Upper lobe of right lung (tissue), 1 donor: Measurements from ENCODE around the gene MFN1. TPM values are rescaled to one million over a fixed set of nuclear protein-coding genes. Genes with fewer than 3 reads are reported as not detected.

Source experiments
- ATAC-seq: fragments of 200-7000 bp; cut with Tn5 transposase; one replicate; pipeline ENCODE4 v1.9.1; 2020; ENCODE audit warnings: mild to moderate bottlenecking, moderate library complexity
- DNase-seq: peaks from one replicate; pipeline ENCODE4 v3.0.0-alpha.2; 2020
- H3K27ac ChIP-seq: fragments of 200-600 bp; one replicate; pipeline ENCODE4 v1.8.0; 2022
- H3K27me3 ChIP-seq: fragments of 200-600 bp; one replicate; pipeline ENCODE4 v1.8.0; 2022; ENCODE audit warnings: mild to moderate bottlenecking
- H3K36me3 ChIP-seq: fragments of 200-600 bp; one replicate; pipeline ENCODE4 v1.8.0; 2022
- H3K4me1 ChIP-seq: fragments of 200-600 bp; one replicate; pipeline ENCODE4 v1.8.0; 2022
- H3K4me3 ChIP-seq: fragments of 200-600 bp; one replicate; pipeline ENCODE4 v1.8.0; 2022; ENCODE audit warnings: mild to moderate bottlenecking
- H3K9me3 ChIP-seq: fragments of 200-600 bp; one replicate; pipeline ENCODE4 v1.8.0; 2022
- CTCF ChIP-seq: fragments of 200-600 bp; IDR thresholded peaks from one replicate; pipeline ENCODE4 v1.8.0; 2022; ENCODE audit warnings: antibody characterized with exemption
- intact Hi-C: fragments of 100-400 bp; cut with DNase I; formaldehyde crosslinking; loops from one replicate; pipeline ENCODE4 v1.11.0; 2022
- total RNA-seq: library from RNA; stranded (reverse); fragmentation: NEBNext Ultra II Directional; extraction: Animal tissue kit (Norgen Biotek cat#: 25700); gene quantifications from one replicate; pipeline ENCODE4 v1.2.1, GENCODE V29; 2021
- donor health status: DM: no; HTN: yes; CAD: no; lungs with severe emphysema.

MFN1 gene
- total RNA-seq, 1 donor from 2014 or later = 48.3 TPM

- DNase-seq = no peak
- no peak overlapping the region for H3K4me3 ChIP-seq
- H3K36me3 ChIP-seq = peaks cover 53% of the 10 kb centered on the region
- no peak for ATAC-seq
- H3K27me3 ChIP-seq = no peaks in the 10 kb centered on the region
- H3K27ac ChIP-seq = no peak overlapping the region
- TF ChIP-seq CTCF = no peak
- H3K4me1 ChIP-seq = no peaks in the 10 kb centered on the region
- intact Hi-C loops = no loop called here
- no peaks in the 10 kb centered on the region for H3K9me3 ChIP-seq
Measured at GRCh38 chr3:179410999-179411398, 63.5 kb downstream of the MFN1 start.

GRCh38 chr3:179414804-179415203 lies 67.3 kb downstream of the MFN1 start:
- H3K27me3 ChIP-seq = no peaks in the 10 kb centered on the region
- intact Hi-C loops = no loop called here
- no peak overlapping the region for H3K4me3 ChIP-seq
- no peak for DNase-seq
- ATAC-seq = no peak
- no peaks in the 10 kb centered on the region for H3K9me3 ChIP-seq
- H3K36me3 ChIP-seq = peaks cover 54% of the 10 kb centered on the region
- H3K4me1 ChIP-seq = no peaks in the 10 kb centered on the region
- no peak overlapping the region for H3K27ac ChIP-seq
- TF ChIP-seq CTCF = no peak

GRCh38 chr3:179415377-179415776 lies 67.9 kb downstream of the MFN1 start:
- no peak for DNase-seq
- intact Hi-C loops = no loop called here
- no peak for ATAC-seq
- peaks cover 49% of the 10 kb centered on the region for H3K36me3 ChIP-seq
- H3K27ac ChIP-seq = no peak overlapping the region
- H3K9me3 ChIP-seq = no peaks in the 10 kb centered on the region
- no peaks in the 10 kb centered on the region for H3K27me3 ChIP-seq
- no peaks in the 10 kb centered on the region for H3K4me1 ChIP-seq
- H3K4me3 ChIP-seq = no peak overlapping the region
- TF ChIP-seq CTCF = no peak

GRCh38 chr3:179416681-179417080 lies 69.2 kb downstream of the MFN1 start:
- Histone ChIP-seq H3K36me3 (peaks cover 47% of the 10 kb centered on the region), H3K27ac (no peak overlapping the region), H3K9me3 (no peaks in the 10 kb centered on the region), H3K27me3 (no peaks in the 10 kb centered on the region), H3K4me1 (no peaks in the 10 kb centered on the region), H3K4me3 (no peak overlapping the region)
- ATAC-seq = no peak
- DNase-seq = no peak
- no peak for TF ChIP-seq CTCF
- intact Hi-C loops = no loop called here

- Histone ChIP-seq H3K9me3 (no peaks in the 10 kb centered on the region), H3K27ac (no peak overlapping the region), H3K4me1 (no peaks in the 10 kb centered on the region), H3K4me3 (no peak overlapping the region), H3K27me3 (no peaks in the 10 kb centered on the region), H3K36me3 (peaks cover 39% of the 10 kb centered on the region)
- no peak for DNase-seq
- no peak for ATAC-seq
- intact Hi-C loops = no loop called here
- TF ChIP-seq CTCF = no peak
Measured at GRCh38 chr3:179418610-179419009, 71.1 kb downstream of the MFN1 start.

- ATAC-seq = peak; percentile 82
- H3K4me3 ChIP-seq = no peak overlapping the region
- intact Hi-C loops = loop anchor here (5.0 kb wide), 1 partner anchor 136 kb away; no protein-coding TSS in a partner anchor
- no peaks in the 10 kb centered on the region for H3K27me3 ChIP-seq
- peaks cover 50% of the 10 kb centered on the region for H3K36me3 ChIP-seq
- no peaks in the 10 kb centered on the region for H3K4me1 ChIP-seq
- peak; percentile 58 for TF ChIP-seq CTCF
- no peak overlapping the region for H3K27ac ChIP-seq
- DNase-seq = no peak
- no peaks in the 10 kb centered on the region for H3K9me3 ChIP-seq
Measured at GRCh38 chr3:179421500-179421899, 74.0 kb downstream of the MFN1 start.
